ENCODE results near the gene DEAF1.
"Not testable (repeated sequence)": the region's sequence is repeated elsewhere in the genome, so short reads cannot be mapped to it uniquely, and the experiment has no call there.

Gene DEAF1

GRCh38 chr11:699116-699508, 4.1 kb upstream of the DEAF1 start:
- no peak for DNase-seq

DNA sequence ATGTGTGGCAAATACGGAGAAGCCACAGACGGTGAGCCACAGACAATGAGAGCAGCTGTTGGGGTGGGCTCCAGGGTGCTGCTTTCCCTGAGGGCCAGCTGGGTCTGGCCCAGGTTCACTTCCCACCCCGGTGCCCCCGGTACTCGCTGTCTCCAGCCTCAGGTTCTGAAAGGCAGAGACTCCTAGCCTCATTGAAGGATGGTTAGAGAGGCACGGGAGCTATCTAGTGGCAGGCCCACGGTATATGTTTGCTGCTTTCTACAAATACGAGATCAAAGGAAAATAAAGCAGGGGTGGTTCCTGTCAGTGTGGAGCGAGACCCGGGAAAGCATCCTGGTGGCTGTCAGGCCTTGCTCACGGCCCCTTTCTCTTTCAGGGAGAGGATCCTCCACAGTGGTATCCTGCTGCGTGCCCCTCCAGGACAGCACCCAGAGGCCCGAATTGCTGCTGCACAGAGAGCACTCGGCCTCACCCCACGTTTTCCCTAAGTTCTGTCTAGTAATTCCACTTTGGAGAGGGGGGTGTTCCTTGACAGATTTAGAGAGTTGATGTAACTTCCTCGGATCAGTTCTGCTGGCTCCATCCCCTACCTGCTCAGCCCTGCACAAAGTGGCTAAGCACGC, 3.6 kb upstream of the DEAF1 start:
- no peak for DNase-seq

- no peak for DNase-seq
Observed at GRCh38 chr11:697811-698311, 2.8 kb upstream of the DEAF1 start.

GRCh38 chr11:696955-697491, 2.0 kb upstream of the DEAF1 start:
- DNase-seq: no peak

DNA sequence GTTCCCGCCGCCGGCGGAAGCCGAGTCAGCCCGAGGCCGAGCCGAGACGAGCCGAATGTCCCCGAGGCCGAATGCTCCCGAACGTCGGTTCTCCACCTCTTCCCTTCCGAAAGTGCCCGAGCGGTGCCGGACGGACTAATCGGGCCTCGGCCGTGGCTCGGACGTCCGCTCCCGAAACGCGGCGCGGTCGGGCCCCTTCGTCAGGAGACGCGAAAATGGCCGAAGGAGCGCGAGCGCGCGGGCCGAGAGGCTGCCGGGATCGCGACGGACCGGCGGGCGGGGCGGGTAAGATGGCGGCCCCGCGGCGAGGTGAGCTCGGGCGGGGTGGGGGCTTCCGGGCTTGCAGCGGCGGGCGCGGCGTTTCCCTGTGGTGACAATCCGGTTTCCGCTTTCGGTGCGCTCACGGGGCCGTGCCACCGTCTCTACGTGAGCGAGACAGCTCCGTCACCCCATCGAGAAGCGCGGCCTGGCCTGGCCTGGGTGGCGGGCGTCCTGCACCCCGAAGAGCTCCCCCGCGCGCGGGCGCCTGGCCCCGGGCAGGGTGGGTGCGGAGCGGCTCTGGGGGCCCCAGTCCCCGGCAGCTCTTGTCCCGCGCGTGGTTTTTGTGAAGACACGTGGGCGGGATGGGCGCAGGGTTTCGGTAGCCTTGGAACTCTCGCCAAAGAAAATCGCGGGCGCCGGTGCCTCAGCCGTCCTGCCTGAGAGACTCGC, 671 bp upstream of the DEAF1 start, which contains the start of gene TMEM80:
Gene TMEM80, plus strand, starts transcription at position 279 of the 711 bp plus-strand sequence. Its CDS starts 12 bp downstream, at position 291.
- peak; percentile 98 for DNase-seq

DNA sequence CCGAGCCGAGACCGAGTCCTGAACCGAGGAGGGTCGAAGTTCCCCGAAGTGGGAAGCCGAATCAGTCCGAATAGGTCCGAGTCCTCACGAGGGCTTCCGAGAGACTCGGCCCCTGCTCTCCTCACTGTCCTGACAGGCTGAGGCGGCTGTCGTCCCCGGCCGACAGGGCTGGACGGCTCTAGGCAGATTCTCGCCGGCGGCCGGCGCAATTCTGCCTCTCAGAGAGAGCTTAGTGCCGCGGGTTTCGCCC, 191 bp upstream of the DEAF1 start:
- DNase-seq: no peak

GRCh38 chr11:693887-694562, 997 bp downstream of the DEAF1 start:
- no peak for DNase-seq

GRCh38 chr11:693415-693831, 1.6 kb downstream of the DEAF1 start:
- DNase-seq: no peak

DNA sequence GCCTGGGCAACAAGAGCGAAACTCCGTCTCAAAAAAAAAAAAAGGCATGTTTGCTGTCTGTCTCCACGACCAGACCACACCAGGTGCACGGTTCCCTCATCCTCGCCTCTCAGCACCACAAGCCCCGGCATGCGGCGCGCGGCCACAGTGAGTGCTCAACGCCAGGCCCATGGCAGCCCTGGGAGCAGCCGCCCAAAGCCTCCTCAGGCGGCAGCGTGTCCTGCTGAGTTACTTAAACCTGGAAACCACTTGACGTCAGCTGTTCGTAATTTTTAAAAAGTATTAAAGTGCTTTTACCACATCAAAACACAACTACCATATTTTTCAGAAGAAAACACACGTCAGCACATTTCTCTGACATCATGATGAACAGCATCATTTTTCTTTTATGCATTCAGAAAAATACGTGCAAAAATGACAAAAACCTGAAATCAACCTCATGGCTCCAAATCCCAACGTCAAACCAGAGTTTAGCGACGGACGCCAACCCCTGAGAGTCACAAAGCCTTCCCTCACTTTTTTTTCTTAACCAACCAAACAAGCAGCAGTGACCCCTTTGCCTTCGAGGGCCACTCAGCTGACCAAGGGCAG, 2.1 kb downstream of the DEAF1 start:
- DNase-seq: no peak

GRCh38 chr11:691710-692590, 3.1 kb downstream of the DEAF1 start:
- DNase-seq: no peak

- DNase-seq: no peak
Observed at GRCh38 chr11:690738-691633, 4.0 kb downstream of the DEAF1 start.

DNA sequence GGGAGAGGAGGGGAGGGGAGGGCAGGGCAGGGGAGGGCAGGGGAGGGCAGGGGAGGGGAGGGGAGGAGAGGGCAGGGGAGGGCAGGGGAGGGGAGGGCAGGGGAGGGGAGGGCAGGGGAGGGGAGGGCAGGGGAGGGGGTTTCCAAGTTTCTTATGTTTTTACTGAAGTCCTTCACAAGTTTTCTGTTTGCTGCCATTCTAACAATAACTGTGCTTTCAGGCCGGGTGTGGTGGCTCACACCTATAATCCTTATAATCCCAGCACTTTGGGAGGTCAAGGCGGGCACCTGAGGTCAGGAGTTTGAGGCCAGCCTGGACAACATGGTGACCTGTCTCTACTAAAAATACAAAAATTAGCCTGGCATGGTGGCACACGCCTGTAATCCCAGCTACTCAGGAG, 4.8 kb downstream of the DEAF1 start:
- DNase-seq: not testable (repeated sequence)

DNA sequence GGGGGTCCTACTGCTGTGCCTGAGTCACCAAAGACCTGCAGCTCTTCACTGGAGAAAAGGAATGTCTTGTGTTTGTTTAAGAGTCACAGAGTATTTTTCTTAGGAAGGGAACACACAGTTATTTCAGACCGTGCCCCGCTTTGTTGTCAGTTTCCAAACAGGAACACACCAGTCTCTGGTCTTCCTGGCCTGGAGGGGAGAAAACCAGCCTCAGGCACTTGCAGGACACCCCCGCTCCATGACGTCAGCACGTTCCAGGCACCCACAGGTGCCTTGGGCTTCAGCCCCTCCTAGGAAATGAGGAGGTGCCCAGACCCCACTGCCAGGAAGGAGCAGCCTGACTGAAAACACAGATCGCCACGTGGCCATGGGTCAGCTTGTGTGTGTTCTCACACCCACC, 5.4 kb downstream of the DEAF1 start:
- no peak for DNase-seq

GRCh38 chr11:688681-689080, 6.3 kb downstream of the DEAF1 start:
- peak; percentile 40 for DNase-seq

GRCh38 chr11:687751-688150, 7.3 kb downstream of the DEAF1 start:
- no peak for DNase-seq

DNA sequence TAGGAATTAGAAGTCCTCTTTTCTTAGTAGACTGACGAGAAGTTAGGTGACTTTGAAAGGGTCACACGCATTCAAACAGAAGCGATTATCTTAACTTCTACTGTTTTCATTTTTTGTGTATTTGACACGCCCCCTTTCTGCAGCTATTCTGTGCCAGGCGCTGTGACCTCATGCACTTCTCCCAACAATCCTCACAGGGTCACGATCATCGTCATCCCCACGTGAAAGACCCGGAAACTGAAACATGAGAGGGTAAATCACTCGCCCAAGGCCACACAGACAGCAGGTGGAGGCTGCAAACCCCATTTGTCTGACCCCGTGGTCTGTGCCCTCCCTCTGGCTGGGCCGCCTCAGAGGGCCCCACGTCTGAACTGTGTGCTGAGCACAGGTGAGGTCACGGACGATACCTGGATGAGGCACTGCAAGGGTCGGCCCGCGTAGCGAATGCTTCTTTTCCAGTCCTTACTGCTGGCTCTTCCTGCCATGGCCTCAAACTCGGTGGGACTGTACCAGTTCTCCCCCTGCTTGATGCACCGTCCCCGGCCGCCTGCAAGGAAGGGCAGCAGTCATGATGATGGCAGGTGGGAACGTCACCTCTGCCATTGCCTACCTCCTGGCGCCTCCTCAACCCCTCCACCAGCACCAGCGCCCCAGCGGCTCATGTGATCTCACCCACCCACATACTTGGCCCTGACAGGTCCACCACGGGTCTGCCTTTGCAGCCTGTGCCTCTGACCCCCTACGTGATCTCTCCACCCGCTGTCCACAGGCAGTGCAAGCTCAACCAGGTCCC, 8.4 kb downstream of the DEAF1 start:
- DNase-seq: no peak

DNA sequence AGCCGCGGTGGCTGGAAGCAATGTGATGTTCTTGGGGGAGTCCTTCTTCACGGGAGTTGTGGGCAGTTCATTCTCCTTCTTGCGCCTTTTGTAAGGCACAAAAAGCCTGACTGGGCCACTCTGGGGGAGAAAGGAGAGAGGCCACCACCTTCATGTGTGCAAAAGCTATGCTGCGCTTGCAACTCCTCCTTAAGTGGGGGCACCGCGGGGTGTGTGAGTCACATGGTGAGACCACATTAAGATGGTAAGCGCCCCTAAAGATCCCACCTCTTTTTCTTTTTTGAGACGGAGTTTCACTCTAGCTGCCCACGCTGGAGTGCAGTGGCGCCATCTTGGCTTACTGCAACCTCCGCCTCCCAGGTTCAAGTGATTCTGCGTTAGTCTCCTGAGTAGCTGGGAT, 14.1 kb downstream of the DEAF1 start:
- no peak for DNase-seq

GRCh38 chr11:680476-680875, 14.5 kb downstream of the DEAF1 start:
- no peak for DNase-seq

DNA sequence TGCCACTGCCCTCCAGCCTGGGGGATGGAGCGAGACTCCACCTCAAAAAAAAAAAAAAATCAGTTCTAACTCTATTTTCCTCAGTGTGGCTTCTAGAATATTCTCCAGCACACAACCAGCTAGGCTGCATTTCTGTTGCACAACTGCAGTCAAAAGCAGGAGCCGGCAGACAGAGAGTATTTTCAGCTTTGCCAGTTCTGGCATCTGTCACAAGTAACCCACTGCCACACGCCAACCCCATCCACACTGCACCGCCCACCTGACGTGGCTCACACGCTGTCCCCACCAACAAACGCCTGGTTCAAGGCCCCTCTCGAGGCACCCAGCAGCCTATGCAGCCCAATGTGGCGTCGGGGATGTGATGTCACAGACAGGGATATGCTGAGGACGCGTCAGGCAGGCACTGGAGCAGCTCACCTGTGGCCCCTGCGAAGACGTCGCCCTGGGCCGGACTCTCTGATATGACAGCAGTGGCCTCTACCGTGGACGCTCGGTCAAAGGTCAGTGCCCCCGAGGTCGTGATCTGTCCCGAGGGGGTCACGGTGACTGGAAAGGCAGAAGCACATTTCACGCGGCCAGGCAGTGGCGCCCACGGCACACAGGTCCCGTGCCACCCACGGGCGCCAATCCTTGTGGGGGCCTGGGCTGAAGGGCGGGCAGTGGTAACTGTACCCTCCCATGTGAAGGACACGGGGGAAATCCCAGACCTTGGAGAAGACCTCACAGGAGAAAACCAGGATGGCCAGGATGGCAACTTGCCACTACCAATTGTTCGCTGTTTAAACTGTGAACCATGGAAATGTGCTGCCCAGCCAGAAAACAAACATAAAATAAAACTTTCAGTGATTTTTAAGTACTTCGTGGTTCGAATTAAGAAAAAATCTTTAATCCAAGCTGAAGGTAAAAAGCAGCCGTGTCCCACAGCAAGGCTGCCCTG, 15.5 kb downstream of the DEAF1 start:
- no peak for DNase-seq

All from GDM1 (cell line).